ENCODE results near the gene YTHDC2. TPM values are rescaled to one million over a fixed set of nuclear protein-coding genes. Genes with fewer than 3 reads are reported as not detected.

YTHDC2 gene
- total RNA-seq (2022; extraction: Qiagen RNA extraction) = 5.2 to 9.4 TPM (median 7.5 TPM) in 5 replicates

GRCh38 chr5:113513384-113514288, at the start of gene YTHDC2:
YTHDC2 (plus strand) TSS chr5:113513694; CDS start chr5:113513896, 202 bp downstream.

DNA sequence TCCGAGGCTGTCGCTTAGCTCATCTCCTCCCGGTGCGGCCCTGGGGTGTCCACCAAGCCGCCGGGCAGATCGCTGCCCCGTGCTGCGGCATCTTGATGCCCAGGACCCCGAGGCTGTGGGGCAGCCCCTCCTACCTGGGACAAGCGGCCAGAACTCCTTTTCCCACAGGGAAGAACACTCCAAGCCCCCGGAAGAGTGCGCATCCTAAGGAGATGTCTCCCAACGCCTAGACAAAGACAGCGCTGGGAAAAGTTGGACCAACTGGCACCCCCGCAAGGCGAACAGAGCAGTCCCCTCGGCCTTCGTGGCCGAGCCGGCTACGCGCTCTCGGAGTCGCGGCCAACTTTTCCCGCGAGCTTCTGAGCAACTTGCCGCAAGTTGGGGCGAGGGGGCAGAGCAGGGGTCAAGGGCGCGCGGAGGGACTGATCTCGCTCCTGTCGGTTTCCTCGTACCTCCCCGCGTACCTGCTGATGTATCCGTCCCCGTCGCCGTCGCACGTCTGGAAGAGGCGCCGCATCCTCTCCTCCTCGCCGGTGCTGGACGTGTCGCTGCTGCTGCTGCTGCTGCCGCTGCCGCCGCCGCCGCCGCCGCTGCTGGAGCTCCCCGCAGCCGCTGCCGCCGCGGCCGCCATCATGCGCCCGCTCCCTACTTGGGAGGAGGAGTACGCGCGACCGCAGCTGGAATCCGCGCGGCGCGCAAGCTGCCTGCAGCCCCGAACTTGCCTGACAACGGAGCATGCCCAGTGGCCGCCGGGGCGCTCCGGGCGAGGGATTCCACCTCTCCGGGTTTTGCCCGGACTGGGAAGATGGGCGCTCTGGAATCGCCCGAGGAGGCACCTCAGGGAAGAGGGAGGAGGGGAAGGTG, 25.5 kb upstream of the YTHDC2 start, which contains the start of gene MCC:
MCC (minus strand) TSS at position 673 of the 864 bp plus-strand sequence.

Other genes starting within 250 kb of the YTHDC2 start
- not detected in 5 replicates for gene TSSK1B, start 78.7 kb upstream of the YTHDC2 start, total RNA-seq (2022; extraction: Qiagen RNA extraction)
- gene MCC, start 25.2 kb upstream of the YTHDC2 start, total RNA-seq (2022; extraction: Qiagen RNA extraction) = 0.14 to 0.43 TPM (median 0.22 TPM) in 5 replicates

All from A549 treated with Hydrocortisone at 1 μM for 4 hours (cell line).